IMR-90 (cell line): ENCODE data around the gene PRKAG2. TPM values are rescaled to one million over a fixed set of nuclear protein-coding genes. Genes with fewer than 3 reads are reported as not detected.
A peak's percentile ranks its signal among the peaks of the same experiment; 100 is the strongest.

Experiments
- ATAC-seq: fragments of 200-7000 bp; cut with Tn5 transposase; 2 replicates; pipeline ENCODE4 v1.9.1; 2020; ENCODE audit warnings: low read depth, mild to moderate bottlenecking, moderate library complexity
- BruUV-seq: library from RNA; stranded (reverse); fragments of 400-500 nt; replicated peaks from 2 replicates; lab custom pipeline; 2021; lab: Mats Ljungman, UMichigan
- CTCF ChIA-PET: fragments of 300-600 bp; formaldehyde crosslinking; extraction: SDS; loops from one replicate; lab custom pipeline; 2021; ENCODE audit warnings: antibody characterized with exemption; lab: Yijun Ruan, JAX
- POLR2A ChIA-PET: fragments of 300-600 bp; sonication (Branson Sonifier 250); formaldehyde crosslinking; loops from one replicate; lab custom pipeline; 2022; ENCODE audit warnings: antibody characterized with exemption; ENCODE audit not compliant: unreplicated experiment; lab: Charles Lee
- DNase-seq: peaks from one replicate; pipeline ENCODE4 v3.0.0; 2013
- H2AFZ ChIP-seq: replicated peaks from 2 replicates; pipeline ENCODE3; 2013; ENCODE audit warnings: low read length, mild to moderate bottlenecking; ENCODE audit not compliant: poor library complexity
- H2AK5ac ChIP-seq: 2 replicates; pipeline ENCODE4 v1.6.1; 2013; ENCODE audit warnings: low read depth, low read length, inconsistent platforms
- H2AK9ac ChIP-seq: replicated peaks from 2 replicates; pipeline ENCODE3; 2013; ENCODE audit warnings: mild to moderate bottlenecking, low read depth, low read length, moderate library complexity; ENCODE audit not compliant: poor library complexity
- H2BK120ac ChIP-seq: 2 replicates; pipeline ENCODE4 v1.6.1; 2013; ENCODE audit warnings: low read depth, low read length, inconsistent platforms
- H2BK15ac ChIP-seq: 3 replicates; pipeline ENCODE4 v1.6.1; 2013; ENCODE audit warnings: low read depth, low read length, inconsistent platforms
- H2BK20ac ChIP-seq: 2 replicates; pipeline ENCODE4 v1.6.1; 2013; ENCODE audit warnings: low read depth, mild to moderate bottlenecking, inconsistent platforms, low read length, moderate library complexity
- H2BK5ac ChIP-seq: 2 replicates; pipeline ENCODE4 v1.6.1; 2013; ENCODE audit warnings: mild to moderate bottlenecking, low read depth, low read length, inconsistent platforms; ENCODE audit not compliant: poor library complexity, severe bottlenecking
- H3K14ac ChIP-seq: replicated peaks from 2 replicates; pipeline ENCODE4 v1.6.1; 2013; ENCODE audit warnings: low read depth, low read length, inconsistent platforms
- H3K18ac ChIP-seq: 2 replicates; pipeline ENCODE4 v1.6.1; 2013; ENCODE audit warnings: low read depth, low read length, control low read depth
- H3K23ac ChIP-seq: 2 replicates; pipeline ENCODE4 v1.6.1; 2013; ENCODE audit warnings: low read depth, low read length, inconsistent platforms
- H3K27ac ChIP-seq: 2 replicates; pipeline ENCODE4 v1.5.1; 2013; ENCODE audit warnings: mild to moderate bottlenecking, control low read depth, low read length; ENCODE audit not compliant: insufficient read depth
- H3K27me3 ChIP-seq: 2 replicates; pipeline ENCODE4 v1.6.1; 2013; ENCODE audit warnings: low read length; ENCODE audit not compliant: control insufficient read depth, insufficient read depth
- H3K36me3 ChIP-seq: 2 replicates; pipeline ENCODE4 v1.6.1; 2013; ENCODE audit warnings: low read length, mixed read lengths; ENCODE audit not compliant: control insufficient read depth, insufficient read depth
- H3K4ac ChIP-seq: 2 replicates; pipeline ENCODE4 v1.6.1; 2013; ENCODE audit warnings: low read depth, low read length, inconsistent platforms
- H3K4me1 ChIP-seq: 2 replicates; pipeline ENCODE4 v1.6.1; 2013; ENCODE audit warnings: low read length, mixed read lengths; ENCODE audit not compliant: control insufficient read depth, insufficient read depth
- H3K4me2 ChIP-seq: 2 replicates; pipeline ENCODE4 v1.6.1; 2013; ENCODE audit warnings: low read depth, mild to moderate bottlenecking, control low read depth, low read length, moderate library complexity
- H3K4me3 ChIP-seq: 2 replicates; pipeline ENCODE4 v1.5.1; 2013; ENCODE audit warnings: low read depth, mild to moderate bottlenecking, control low read depth, low read length, moderate library complexity; ENCODE audit not compliant: insufficient read depth
- H3K56ac ChIP-seq: 2 replicates; pipeline ENCODE4 v1.6.1; 2013; ENCODE audit warnings: low read length, inconsistent platforms; ENCODE audit not compliant: insufficient read depth; ENCODE audit errors: extremely low read depth
- H3K79me1 ChIP-seq, 2 experiments: 2 replicates each; pipeline ENCODE4 v1.6.1; 2013; ENCODE audit warnings: low read length in 2 of 2, inconsistent platforms in 1 of 2, low read depth in 1 of 2
- H3K9ac ChIP-seq: 2 replicates; pipeline ENCODE4 v1.6.1; 2013; ENCODE audit warnings: low read depth, low read length, control low read depth
- H3K9me1 ChIP-seq: 2 replicates; pipeline ENCODE4 v1.6.1; 2013; ENCODE audit warnings: low read length, inconsistent platforms; ENCODE audit not compliant: insufficient read depth
- H3K9me3 ChIP-seq: 2 replicates; pipeline ENCODE4 v1.6.1; 2013; ENCODE audit warnings: low read length; ENCODE audit not compliant: control insufficient read depth, insufficient read depth
- H4K20me1 ChIP-seq: 2 replicates; pipeline ENCODE4 v1.6.1; 2013; ENCODE audit warnings: low read length, inconsistent platforms; ENCODE audit not compliant: insufficient read depth
- H4K5ac ChIP-seq: 2 replicates; pipeline ENCODE4 v1.6.1; 2013; ENCODE audit warnings: mild to moderate bottlenecking, low read depth, low read length, control low read depth
- H4K8ac ChIP-seq, 2 experiments: 2 replicates each; pipeline ENCODE4 v1.6.1; 2013; ENCODE audit warnings: low read depth in 2 of 2, low read length in 2 of 2, control low read depth in 1 of 2, inconsistent platforms in 1 of 2
- H4K91ac ChIP-seq: 2 replicates; pipeline ENCODE4 v1.6.1; 2013; ENCODE audit warnings: low read depth, low read length, inconsistent platforms; ENCODE audit not compliant: insufficient read depth
- BHLHE40 ChIP-seq: fragments of 150-350 bp; IDR thresholded peaks from 2 replicates; pipeline ENCODE4 v1.6.1; 2016; ENCODE audit warnings: mild to moderate bottlenecking, low read depth, low read length
- CEBPB ChIP-seq: IDR thresholded peaks from 2 replicates; pipeline ENCODE4 v1.6.1; 2012; ENCODE audit warnings: low read depth, low read length, improper control_type of control experiment
- CHD1 ChIP-seq: IDR thresholded peaks from 2 replicates; pipeline ENCODE4 v1.6.1; 2012; ENCODE audit warnings: low read depth, low read length, improper control_type of control experiment
- CTCF ChIP-seq: conservative IDR thresholded peaks from 2 replicates; pipeline ENCODE4 v1.5.1; 2012; ENCODE audit warnings: mild to moderate bottlenecking, low read depth, low read length, improper control_type of control experiment
- FOS ChIP-seq: fragments of 150-350 bp; IDR thresholded peaks from 2 replicates; pipeline ENCODE4 v1.6.1; 2016; ENCODE audit warnings: low read depth, low read length
- MAFK ChIP-seq: IDR thresholded peaks from 2 replicates; pipeline ENCODE4 v1.6.1; 2012; ENCODE audit warnings: low read depth, low read length, improper control_type of control experiment
- MAZ ChIP-seq: IDR thresholded peaks from 2 replicates; pipeline ENCODE4 v1.6.1; 2012; ENCODE audit warnings: low read depth, mild to moderate bottlenecking, low read length, improper control_type of control experiment, moderate library complexity, borderline replicate concordance
- MXI1 ChIP-seq: IDR thresholded peaks from 2 replicates; pipeline ENCODE4 v1.6.1; 2012; ENCODE audit warnings: low read depth, mild to moderate bottlenecking, low read length, moderate library complexity, borderline replicate concordance
- NFE2L2 ChIP-seq: fragments of 150-350 bp; IDR thresholded peaks from 2 replicates; pipeline ENCODE4 v1.6.1; 2016; ENCODE audit warnings: low read depth, mild to moderate bottlenecking, low read length
- POLR2A ChIP-seq: IDR thresholded peaks from 2 replicates; pipeline ENCODE4 v1.6.1; 2012; ENCODE audit warnings: mild to moderate bottlenecking, low read depth, low read length
- RAD21 ChIP-seq: IDR thresholded peaks from 2 replicates; pipeline ENCODE4 v1.6.1; 2012; ENCODE audit warnings: low read length, improper control_type of control experiment
- RCOR1 ChIP-seq: IDR thresholded peaks from 2 replicates; pipeline ENCODE4 v1.6.1; 2012; ENCODE audit warnings: mild to moderate bottlenecking, low read length, improper control_type of control experiment; ENCODE audit not compliant: insufficient replicate concordance
- RFX5 ChIP-seq: IDR thresholded peaks from 2 replicates; pipeline ENCODE4 v1.8.0; 2012; ENCODE audit warnings: low read depth, mild to moderate bottlenecking, low read length, moderate library complexity
- SMC3 ChIP-seq: fragments of 150-350 bp; IDR thresholded peaks from 2 replicates; pipeline ENCODE4 v1.6.1; 2016; ENCODE audit warnings: low read depth, mild to moderate bottlenecking, antibody characterized with exemption, low read length, moderate library complexity
- WGBS, 2 experiments: methylation state at CpG; one replicate each; pipeline versions ENCODE4 v1.1.5 to v1.1.7; 2013; ENCODE audit warnings: missing lambda C conversion rate in 2 of 2; ENCODE audit not compliant: insufficient read length in 1 of 2; ENCODE audit errors: extremely low coverage in 2 of 2; 5-methylcytosine and 5-hydroxymethylcytosine counted together
- dilution Hi-C: fragments of 300-500 bp; cut with HindIII; formaldehyde crosslinking; loops from one replicate; pipeline ENCODE4 v1.14.3; 2018; ENCODE audit warnings: low sequenced_read_pairs; ENCODE audit not compliant: unreplicated experiment
- in situ Hi-C: fragments of 300-500 bp; cut with MboI; formaldehyde crosslinking; loops from 3 replicates; pipeline ENCODE4 v1.14.3; 2019; ENCODE audit warnings: low sequenced_read_pairs, inconsistent platforms, mixed read lengths
- intact Hi-C: fragments of 100-400 bp; cut with micrococcal nuclease; formaldehyde crosslinking; loops from 2 replicates; pipeline ENCODE4 v1.10.0; 2022
- polyA plus RNA-seq, 3 experiments: library from polyadenylated mRNA; depleted of rRNA; stranded (reverse); fragments of >200 nt; gene quantifications; 2 replicates each; pipeline ENCODE4 v1.2.3, GENCODE V29; 2012; ENCODE audit warnings: low replicate concordance in 1 of 3
- total RNA-seq: library from RNA; depleted of rRNA; stranded (reverse); fragments of >200 nt; gene quantifications from 2 replicates; pipeline ENCODE4 v1.2.3, GENCODE V29; 2012

PRKAG2 gene
- total and polyA plus RNA-seq, 2 of the 4 experiments (the other 2 are of a cell fraction): 15.4 to 21.6 TPM

GRCh38 chr7:151738925-151739324, 138.0 kb downstream of the PRKAG2 start (continued):
- TF ChIP-seq RCOR1 (no peak), CHD1 (no peak)

GRCh38 chr7:151736403-151736909, 140.5 kb downstream of the PRKAG2 start:
- CTCF ChIA-PET: interaction anchor here (0.6 to 1.5 kb wide), 4 partner anchors 105 to 421 kb away, joined by 3 to 4 read pairs (median 4); no protein-coding TSS in a partner anchor
- Histone ChIP-seq H3K14ac (peak overlapping the region; percentile 68), H3K27ac (peak overlapping the region; percentile 82), H4K8ac (peak overlapping the region; percentile 31 to 85; a peak in 2 of 4 replicates), H3K4me1 (peaks cover 21% of the 10 kb centered on the region), H3K23ac (peak overlapping the region; percentile 81), H3K4ac (peak overlapping the region; percentile 76), H2AK9ac (no peak overlapping the region), H2BK15ac (peak overlapping the region; percentile 85; the same call in 2 of the 3 replicates), H2AFZ (peak overlapping the region; percentile 78), H3K56ac (peak overlapping the region; percentile 62), H4K5ac (peak overlapping the region; percentile 54), H3K9me1 (0 out of 2 replicates have a peak, but pooled peaks cover 8% of the 10 kb centered on the region), H3K4me3 (peak overlapping the region; percentile 22; the same call in 1 of the 2 replicates), H2BK5ac (peak overlapping the region; percentile 84), H3K9ac (peak overlapping the region; percentile 58; the same call in 1 of the 2 replicates), H2BK120ac (peak overlapping the region; percentile 89), H2AK5ac (peak overlapping the region; percentile 79; the same call in 1 of the 2 replicates), H3K4me2 (peak overlapping the region; percentile 81), H4K20me1 (no peaks in the 10 kb centered on the region), H3K36me3 (no peaks in the 10 kb centered on the region), H3K27me3 (no peaks in the 10 kb centered on the region), H3K9me3 (no peaks in the 10 kb centered on the region), H3K79me1 (peaks cover 0 to 12% of the 10 kb centered on the region in 2 experiments; a peak in 1 of 4 replicates), H3K18ac (peak overlapping the region; percentile 79), H4K91ac (peak overlapping the region; percentile 83), H2BK20ac (peak overlapping the region; percentile 81)
- DNase-seq (peak; percentile 96), ATAC-seq (peak; percentile 89)
- in situ Hi-C loops: no loop called here
- dilution Hi-C loops: no loop called here
- 0% methylated on average over 4 of the region's 10 CpGs; no CpG with 5 or more reads in 1 of the 2 experiments for WGBS, 2 experiments
- POLR2A ChIA-PET: interaction anchor here (1.0 kb wide), 1 partner anchor 9 kb away, joined by 3 read pairs; no protein-coding TSS in a partner anchor
- no TSS peak for BruUV-seq
- intact Hi-C loops: loop anchor here (1.0 kb wide), 1 partner anchor 49 kb away; no protein-coding TSS in a partner anchor
- TF ChIP-seq RCOR1: peak; percentile 50
- TF ChIP-seq RFX5: no peak
- peak; percentile 78; the same call in 1 of the 2 replicates for TF ChIP-seq MXI1
- TF ChIP-seq NFE2L2: peak; percentile 20; the same call in 1 of the 2 replicates
- TF ChIP-seq CTCF: peak; percentile 47
- peak; percentile 46; the same call in 1 of the 2 replicates for TF ChIP-seq RAD21
- TF ChIP-seq CEBPB: no peak; the same call in 1 of the 2 replicates
- no peak for TF ChIP-seq MAZ
- peak; percentile 90 for TF ChIP-seq BHLHE40
- TF ChIP-seq MAFK: peak; percentile 35
- no peak for TF ChIP-seq POLR2A
- TF ChIP-seq SMC3: peak; percentile 4; the same call in 1 of the 2 replicates
- TF ChIP-seq CHD1: no peak
- TF ChIP-seq FOS: 0 out of 2 replicates have a peak, but pooled peaks have one; percentile 30
